H1 (cell line): ENCODE measurements around the gene MRPL55. TPM values are rescaled to one million over a fixed set of nuclear protein-coding genes. Genes with fewer than 3 reads are reported as not detected.

Experiments used
- GABPA ChIP-seq: IDR thresholded peaks from 2 replicates; pipeline ENCODE4 v1.6.1; 2011; ENCODE audit warnings: mild to moderate bottlenecking, low read length, moderate library complexity, borderline replicate concordance; ENCODE audit not compliant: insufficient read depth
- RAD21 ChIP-seq, 2 experiments: IDR thresholded peaks in 1 of 2; conservative IDR thresholded peaks in 1 of 2; 2 replicates each; pipeline ENCODE4 v1.6.1; 2011; ENCODE audit warnings: low read depth in 2 of 2, low read length in 2 of 2, improper control_type of control experiment in 1 of 2, inconsistent platforms in 1 of 2, mild to moderate bottlenecking in 1 of 2, moderate library complexity in 1 of 2
- TAF1 ChIP-seq: IDR thresholded peaks from 2 replicates; pipeline ENCODE4 v1.6.1; 2011; ENCODE audit warnings: mild to moderate bottlenecking, low read depth, low read length
- polyA plus RNA-seq, 7 experiments: library from polyadenylated mRNA; depleted of rRNA in 3 of 7; stranded (reverse) in 5 of 7; unstranded in 2 of 7; fragments of >200 nt in 5 of 7; fragments of 200-250 nt in 2 of 7; gene quantifications; 1 replicate in 5 of 7; 2 replicates in 1 of 7; 4 replicates in 1 of 7; pipeline versions ENCODE4 v1.2.1 to v1.2.3, GENCODE V29; 2011 to 2013; ENCODE audit warnings: missing spikeins in 2 of 7, mixed read lengths in 2 of 7
- total RNA-seq: library from RNA; stranded (reverse); fragmentation: NEBNext Ultra II Directional; extraction: Animal tissue kit (Norgen Biotek cat#: 25700); gene quantifications from 2 replicates; pipeline ENCODE4 v1.2.1, GENCODE V29; 2021

MRPL55 gene
- total and polyA plus RNA-seq, 2 of the 8 experiments (the other 6 are each of a cell fraction or from before 2014, with no cell fraction given), result 59.0 to 244 TPM

DNA sequence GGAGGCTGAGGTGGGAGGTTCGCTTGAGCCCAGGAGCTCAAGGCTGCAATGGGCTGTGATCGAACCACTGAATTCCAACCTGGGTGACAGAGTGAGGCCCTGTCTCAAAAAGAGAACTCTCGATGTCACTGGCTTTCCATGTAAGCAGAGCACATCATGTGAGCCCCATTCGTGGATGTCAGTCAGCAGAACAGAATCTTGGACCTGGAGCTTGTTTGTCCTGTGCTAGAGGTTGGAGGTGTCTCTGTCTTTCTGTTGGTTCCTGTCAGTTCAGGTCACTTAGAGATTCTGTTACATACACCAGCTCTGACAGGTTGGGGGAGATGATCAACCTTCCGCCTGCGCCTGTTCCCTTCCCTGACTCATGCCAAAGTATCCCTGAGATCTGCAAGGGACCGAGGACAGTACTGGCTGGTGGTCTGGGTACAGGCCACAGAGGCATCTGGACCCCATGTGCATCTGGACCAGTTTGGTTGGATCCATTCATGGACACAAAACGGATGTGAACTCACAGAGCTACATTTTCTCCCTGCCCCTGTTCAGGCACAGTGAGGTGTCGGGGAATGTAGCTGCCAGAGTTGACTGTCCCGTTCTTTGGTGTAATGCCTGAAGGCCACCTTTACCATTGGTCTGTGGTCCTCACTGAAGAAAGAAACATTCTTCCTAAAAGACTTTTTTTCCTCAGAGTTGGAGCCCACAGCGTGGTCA, 16.6 kb downstream of the MRPL55 start (continued):
- no peak for TF ChIP-seq RAD21 (IDR thresholded peaks at IDR 0.05 in 1 of 2, conservative IDR thresholded peaks at IDR 0.05 in 1 of 2; ENCODE audit: low read depth in 2 of 2, low read length in 2 of 2)
- TF ChIP-seq TAF1, result no peak
- no peak for TF ChIP-seq GABPA
